K562 (cell line): ENCODE data around the gene FTSJ3. TPM values are rescaled to one million over a fixed set of nuclear protein-coding genes. Genes with fewer than 3 reads are reported as not detected.

Experiments
- CEBPG ChIP-seq, 3 experiments: fragments of 200-800 bp in 1 of 3; sonication (Bioruptor generic) in 1 of 3; sonication (generic) in 1 of 3; formaldehyde crosslinking in 1 of 3; IDR thresholded peaks in 2 of 3; conservative IDR thresholded peaks in 1 of 3; 2 replicates each; pipeline versions ENCODE4 v1.6.1 to v1.8.0; 2016 to 2022; ENCODE audit warnings: missing compliant biosample characterization in 2 of 3, missing genetic modification characterization in 2 of 3, mild to moderate bottlenecking in 1 of 3, missing genetic modification reagents in 1 of 3
- ZNF165 ChIP-seq: fragments of 250-450 bp; sonication (Bioruptor Pico); IDR thresholded peaks from 2 replicates; pipeline ENCODE4 v1.4.0; 2020; ENCODE audit warnings: borderline replicate concordance
- polyA plus RNA-seq, 8 experiments: library from polyadenylated mRNA; depleted of rRNA in 4 of 8; stranded (reverse) in 5 of 8; unstranded in 3 of 8; fragments of >200 nt; fragmentation: Nextera tagmentation in 2 of 8; fragmentation: Illumina TruSeq in 1 of 8; extraction: Ambion mirVana in 2 of 8; extraction: Trizol in 1 of 8; gene quantifications; 2 replicates each; pipeline versions ENCODE4 v1.2.1 to v1.2.3, GENCODE V29; 2011 to 2014; ENCODE audit warnings: inconsistent platforms in 1 of 8, missing spikeins in 1 of 8
- total RNA-seq, 7 experiments: library from RNA; depleted of rRNA in 6 of 7; stranded (reverse); fragments of >200 nt in 6 of 7; fragmentation: Illumina TruSeq in 2 of 7; extraction: Trizol in 2 of 7; gene quantifications; 2 replicates each; pipeline versions ENCODE4 v1.2.1 to v1.2.3, GENCODE V29; 2011 to 2021; ENCODE audit warnings: low replicate concordance in 1 of 7
- TF ChIP-seq, protein P1 (sequence below): fragments of 450-650 bp; IDR thresholded peaks from 2 replicates; pipeline ENCODE4 v1.6.1; 2018; ENCODE audit warnings: mild to moderate bottlenecking, low read depth; ENCODE audit not compliant: partially characterized antibody
- TF ChIP-seq, protein P2 (sequence below): fragments of 450-650 bp; IDR thresholded peaks from 2 replicates; pipeline ENCODE4 v1.6.1; 2018; ENCODE audit not compliant: partially characterized antibody
- TF ChIP-seq, protein P3 (sequence below): fragments of 250-450 bp; sonication (Bioruptor Pico); IDR thresholded peaks from 2 replicates; pipeline ENCODE4 v1.4.0; 2020; ENCODE audit warnings: mild to moderate bottlenecking, moderate library complexity

The FTSJ3 gene
- total and polyA plus RNA-seq, 9 of the 15 experiments (the other 6 are each of a cell fraction or from before 2014, with no cell fraction given) = 18.0 to 65.6 (median 52.4) TPM

DNA sequence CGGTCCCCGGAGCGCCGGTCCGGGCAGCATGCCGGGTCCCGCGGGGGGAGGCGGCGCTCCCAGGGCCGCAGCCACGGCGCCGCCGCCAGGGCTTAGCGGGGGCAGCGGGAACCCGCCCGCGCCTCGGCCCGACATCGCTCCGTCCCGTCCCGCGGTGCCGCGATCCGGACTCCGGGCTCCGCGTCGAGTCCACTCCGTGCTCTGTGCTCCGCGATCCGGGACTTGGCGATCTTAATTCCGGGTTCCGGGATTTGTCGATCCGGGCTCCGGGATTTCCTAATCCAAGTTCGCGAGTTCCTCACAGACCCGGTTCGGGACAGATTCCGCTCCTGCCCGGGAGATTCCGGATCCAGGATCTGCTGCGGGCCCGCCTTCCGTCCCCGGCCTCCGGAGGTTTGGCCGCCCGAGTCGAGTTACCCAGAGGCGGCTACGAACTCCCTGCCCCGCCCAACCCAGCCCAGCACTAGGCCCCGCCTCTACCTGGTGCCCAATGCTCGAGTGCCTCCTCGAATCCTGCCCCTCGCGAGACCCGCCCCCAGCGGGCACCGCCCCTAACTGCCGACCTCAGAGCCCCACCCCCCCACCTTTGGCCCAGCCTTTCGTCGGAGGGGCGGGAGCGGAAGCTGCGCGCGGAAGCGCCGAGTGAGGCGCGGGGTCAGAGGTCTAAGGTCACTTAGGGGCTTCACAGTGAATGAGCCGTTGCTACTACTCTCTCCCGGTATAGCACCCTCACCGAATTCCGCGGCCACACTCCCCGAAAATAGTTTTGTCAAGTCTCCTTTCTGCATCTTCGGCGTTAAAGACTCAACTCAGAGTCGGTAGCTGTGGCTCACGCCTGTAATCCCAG lies 15.3 kb upstream of the FTSJ3 start, which contains the start of gene SMARCD2 (continued):
- TF ChIP-seq, protein P1, sequence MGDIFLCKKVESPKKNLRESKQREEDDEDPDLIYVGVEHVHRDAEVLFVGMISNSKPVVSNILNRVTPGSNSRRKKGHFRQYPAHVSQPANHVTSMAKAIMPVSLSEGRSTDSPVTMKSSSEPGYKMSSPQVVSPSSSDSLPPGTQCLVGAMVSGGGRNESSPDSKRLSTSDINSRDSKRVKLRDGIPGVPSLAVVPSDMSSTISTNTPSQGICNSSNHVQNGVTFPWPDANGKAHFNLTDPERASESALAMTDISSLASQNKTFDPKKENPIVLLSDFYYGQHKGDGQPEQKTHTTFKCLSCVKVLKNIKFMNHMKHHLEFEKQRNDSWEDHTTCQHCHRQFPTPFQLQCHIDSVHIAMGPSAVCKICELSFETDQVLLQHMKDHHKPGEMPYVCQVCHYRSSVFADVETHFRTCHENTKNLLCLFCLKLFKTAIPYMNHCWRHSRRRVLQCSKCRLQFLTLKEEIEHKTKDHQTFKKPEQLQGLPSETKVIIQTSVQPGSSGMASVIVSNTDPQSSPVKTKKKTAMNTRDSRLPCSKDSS = no peak
- TF ChIP-seq, protein P2, sequence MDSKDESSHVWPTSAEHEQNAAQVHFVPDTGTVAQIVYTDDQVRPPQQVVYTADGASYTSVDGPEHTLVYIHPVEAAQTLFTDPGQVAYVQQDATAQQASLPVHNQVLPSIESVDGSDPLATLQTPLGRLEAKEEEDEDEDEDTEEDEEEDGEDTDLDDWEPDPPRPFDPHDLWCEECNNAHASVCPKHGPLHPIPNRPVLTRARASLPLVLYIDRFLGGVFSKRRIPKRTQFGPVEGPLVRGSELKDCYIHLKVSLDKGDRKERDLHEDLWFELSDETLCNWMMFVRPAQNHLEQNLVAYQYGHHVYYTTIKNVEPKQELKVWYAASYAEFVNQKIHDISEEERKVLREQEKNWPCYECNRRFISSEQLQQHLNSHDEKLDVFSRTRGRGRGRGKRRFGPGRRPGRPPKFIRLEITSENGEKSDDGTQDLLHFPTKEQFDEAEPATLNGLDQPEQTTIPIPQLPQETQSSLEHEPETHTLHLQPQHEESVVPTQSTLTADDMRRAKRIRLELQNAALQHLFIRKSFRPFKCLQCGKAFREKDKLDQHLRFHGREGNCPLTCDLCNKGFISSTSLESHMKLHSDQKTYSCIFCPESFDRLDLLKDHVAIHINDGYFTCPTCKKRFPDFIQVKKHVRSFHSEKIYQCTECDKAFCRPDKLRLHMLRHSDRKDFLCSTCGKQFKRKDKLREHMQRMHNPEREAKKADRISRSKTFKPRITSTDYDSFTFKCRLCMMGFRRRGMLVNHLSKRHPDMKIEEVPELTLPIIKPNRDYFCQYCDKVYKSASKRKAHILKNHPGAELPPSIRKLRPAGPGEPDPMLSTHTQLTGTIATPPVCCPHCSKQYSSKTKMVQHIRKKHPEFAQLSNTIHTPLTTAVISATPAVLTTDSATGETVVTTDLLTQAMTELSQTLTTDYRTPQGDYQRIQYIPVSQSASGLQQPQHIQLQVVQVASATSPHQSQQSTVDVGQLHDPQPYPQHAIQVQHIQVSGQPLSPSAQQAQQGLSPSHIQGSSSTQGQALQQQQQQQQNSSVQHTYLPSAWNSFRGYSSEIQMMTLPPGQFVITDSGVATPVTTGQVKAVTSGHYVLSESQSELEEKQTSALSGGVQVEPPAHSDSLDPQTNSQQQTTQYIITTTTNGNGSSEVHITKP = peak; percentile 71
- TF ChIP-seq CEBPG (CRISPR knock-in tag; IDR thresholded peaks at IDR 0.05) = no peak
- no peak for TF ChIP-seq CEBPG (tag; conservative IDR thresholded peaks at IDR 0.05 in 1 of 2, IDR thresholded peaks at IDR 0.05 in 1 of 2)
- TF ChIP-seq ZNF165 (CRISPR knock-in tag) = no peak
- TF ChIP-seq, protein P3, sequence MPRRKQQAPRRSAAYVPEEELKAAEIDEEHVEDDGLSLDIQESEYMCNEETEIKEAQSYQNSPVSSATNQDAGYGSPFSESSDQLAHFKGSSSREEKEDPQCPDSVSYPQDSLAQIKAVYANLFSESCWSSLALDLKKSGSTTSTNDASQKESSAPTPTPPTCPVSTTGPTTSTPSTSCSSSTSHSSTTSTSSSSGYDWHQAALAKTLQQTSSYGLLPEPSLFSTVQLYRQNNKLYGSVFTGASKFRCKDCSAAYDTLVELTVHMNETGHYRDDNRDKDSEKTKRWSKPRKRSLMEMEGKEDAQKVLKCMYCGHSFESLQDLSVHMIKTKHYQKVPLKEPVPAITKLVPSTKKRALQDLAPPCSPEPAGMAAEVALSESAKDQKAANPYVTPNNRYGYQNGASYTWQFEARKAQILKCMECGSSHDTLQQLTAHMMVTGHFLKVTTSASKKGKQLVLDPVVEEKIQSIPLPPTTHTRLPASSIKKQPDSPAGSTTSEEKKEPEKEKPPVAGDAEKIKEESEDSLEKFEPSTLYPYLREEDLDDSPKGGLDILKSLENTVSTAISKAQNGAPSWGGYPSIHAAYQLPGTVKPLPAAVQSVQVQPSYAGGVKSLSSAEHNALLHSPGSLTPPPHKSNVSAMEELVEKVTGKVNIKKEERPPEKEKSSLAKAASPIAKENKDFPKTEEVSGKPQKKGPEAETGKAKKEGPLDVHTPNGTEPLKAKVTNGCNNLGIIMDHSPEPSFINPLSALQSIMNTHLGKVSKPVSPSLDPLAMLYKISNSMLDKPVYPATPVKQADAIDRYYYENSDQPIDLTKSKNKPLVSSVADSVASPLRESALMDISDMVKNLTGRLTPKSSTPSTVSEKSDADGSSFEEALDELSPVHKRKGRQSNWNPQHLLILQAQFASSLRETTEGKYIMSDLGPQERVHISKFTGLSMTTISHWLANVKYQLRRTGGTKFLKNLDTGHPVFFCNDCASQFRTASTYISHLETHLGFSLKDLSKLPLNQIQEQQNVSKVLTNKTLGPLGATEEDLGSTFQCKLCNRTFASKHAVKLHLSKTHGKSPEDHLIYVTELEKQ (CRISPR knock-in tag) = no peak
